Progenitor cell of endocrine pancreas (in vitro differentiated cells): ENCODE measurements around the gene ZNF641. TPM values are rescaled to one million over a fixed set of nuclear protein-coding genes. Genes with fewer than 3 reads are reported as not detected.
"Not testable (repeated sequence)": the region's sequence is repeated elsewhere in the genome, so short reads cannot be mapped to it uniquely, and the experiment has no call there.

Experiments
- DNase-seq: peaks from one replicate; pipeline ENCODE4 v3.0.0; 2021; ENCODE audit warnings: low spot score; ENCODE audit not compliant: unreplicated experiment
- H3K27ac Mint-ChIP-seq: 2 replicates; pipeline ENCODE4 v1.8.0; 2021; ENCODE audit warnings: mild to moderate bottlenecking, moderate library complexity, mixed read lengths
- H3K27me3 Mint-ChIP-seq: 2 replicates; pipeline ENCODE4 v1.8.0; 2021; ENCODE audit warnings: mixed read lengths
- H3K36me3 Mint-ChIP-seq: 2 replicates; pipeline ENCODE4 v1.8.0; 2022; ENCODE audit warnings: mixed read lengths; ENCODE audit not compliant: insufficient read depth
- H3K4me1 Mint-ChIP-seq: 2 replicates; pipeline ENCODE4 v1.8.0; 2021; ENCODE audit warnings: low read depth, mixed read lengths
- H3K4me3 Mint-ChIP-seq: 2 replicates; pipeline ENCODE4 v1.8.0; 2021; ENCODE audit warnings: low read depth, mild to moderate bottlenecking, moderate library complexity, mixed read lengths
- H3K9me3 Mint-ChIP-seq: 2 replicates; pipeline ENCODE4 v1.8.0; 2021; ENCODE audit warnings: low read depth, mixed read lengths
- total RNA-seq: library from RNA; stranded (reverse); gene quantifications from 2 replicates; pipeline ENCODE4 v1.2.1, GENCODE V29; 2021
- TF ChIP-seq, protein P1 (sequence below): fragments of 200-600 bp; sonication (generic); IDR thresholded peaks from one replicate; pipeline ENCODE4 v1.5.0; 2021; ENCODE audit warnings: antibody characterized with exemption, mild to moderate bottlenecking; ENCODE audit not compliant: unreplicated experiment

ZNF641 gene
- total RNA-seq, 1 donor from 2014 or later, result 34.2 TPM

DNA sequence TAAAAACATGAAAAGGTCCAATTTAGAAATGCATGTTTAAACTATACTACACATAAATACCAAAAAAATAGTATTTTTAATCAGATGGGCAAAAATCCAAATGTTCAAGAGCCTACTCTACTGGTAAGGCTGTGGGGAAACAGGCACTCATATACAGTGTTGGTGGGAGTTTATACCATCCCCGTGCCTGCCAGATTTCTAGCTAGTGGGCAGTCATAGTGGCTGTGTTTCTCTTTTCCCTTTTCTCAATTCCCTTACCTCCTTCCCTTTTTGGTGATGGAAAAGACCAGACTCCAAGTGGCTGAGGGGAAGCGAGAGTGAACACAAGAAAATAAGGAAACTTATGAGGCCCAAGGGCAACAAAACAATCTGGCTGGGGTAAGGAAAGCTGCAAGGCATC lies 14.7 kb downstream of the ZNF641 start:
- no peak for DNase-seq
- Mint-ChIP-seq H3K9me3 (no peaks in the 10 kb centered on the region), H3K36me3 (peaks cover 4% of the 10 kb centered on the region), H3K4me1 (no peaks in the 10 kb centered on the region), H3K27me3 (peaks cover 2% of the 10 kb centered on the region), H3K4me3 (no peak overlapping the region), H3K27ac (no peak overlapping the region)
- TF ChIP-seq, protein P1, sequence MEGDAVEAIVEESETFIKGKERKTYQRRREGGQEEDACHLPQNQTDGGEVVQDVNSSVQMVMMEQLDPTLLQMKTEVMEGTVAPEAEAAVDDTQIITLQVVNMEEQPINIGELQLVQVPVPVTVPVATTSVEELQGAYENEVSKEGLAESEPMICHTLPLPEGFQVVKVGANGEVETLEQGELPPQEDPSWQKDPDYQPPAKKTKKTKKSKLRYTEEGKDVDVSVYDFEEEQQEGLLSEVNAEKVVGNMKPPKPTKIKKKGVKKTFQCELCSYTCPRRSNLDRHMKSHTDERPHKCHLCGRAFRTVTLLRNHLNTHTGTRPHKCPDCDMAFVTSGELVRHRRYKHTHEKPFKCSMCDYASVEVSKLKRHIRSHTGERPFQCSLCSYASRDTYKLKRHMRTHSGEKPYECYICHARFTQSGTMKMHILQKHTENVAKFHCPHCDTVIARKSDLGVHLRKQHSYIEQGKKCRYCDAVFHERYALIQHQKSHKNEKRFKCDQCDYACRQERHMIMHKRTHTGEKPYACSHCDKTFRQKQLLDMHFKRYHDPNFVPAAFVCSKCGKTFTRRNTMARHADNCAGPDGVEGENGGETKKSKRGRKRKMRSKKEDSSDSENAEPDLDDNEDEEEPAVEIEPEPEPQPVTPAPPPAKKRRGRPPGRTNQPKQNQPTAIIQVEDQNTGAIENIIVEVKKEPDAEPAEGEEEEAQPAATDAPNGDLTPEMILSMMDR, result no peak

DNA sequence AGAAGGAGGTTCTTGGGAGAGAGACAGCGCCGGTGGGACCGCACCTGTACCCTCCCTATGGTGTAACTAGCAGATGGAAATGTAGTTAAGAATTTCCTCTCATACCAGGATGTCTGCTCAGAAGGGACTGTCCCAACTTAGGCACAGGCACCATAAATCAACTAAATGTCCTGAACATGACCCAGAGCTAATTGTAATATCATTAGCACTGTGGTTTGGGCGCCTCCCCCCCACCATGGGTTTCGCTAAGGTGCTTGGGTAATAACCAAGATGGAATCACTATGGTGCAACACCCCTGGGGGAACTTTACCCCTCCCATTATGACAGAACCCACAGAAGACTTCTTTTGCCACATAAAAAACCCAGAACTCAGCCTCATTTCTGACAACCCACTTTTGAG lies 15.9 kb downstream of the ZNF641 start:
- DNase-seq, result no peak
- Mint-ChIP-seq H3K4me1 (no peaks in the 10 kb centered on the region), H3K4me3 (no peak overlapping the region), H3K27me3 (peaks cover 4% of the 10 kb centered on the region), H3K27ac (no peak overlapping the region), H3K9me3 (no peaks in the 10 kb centered on the region), H3K36me3 (peaks cover under 1% of the 10 kb centered on the region)
- TF ChIP-seq, protein P1, result no peak

DNA sequence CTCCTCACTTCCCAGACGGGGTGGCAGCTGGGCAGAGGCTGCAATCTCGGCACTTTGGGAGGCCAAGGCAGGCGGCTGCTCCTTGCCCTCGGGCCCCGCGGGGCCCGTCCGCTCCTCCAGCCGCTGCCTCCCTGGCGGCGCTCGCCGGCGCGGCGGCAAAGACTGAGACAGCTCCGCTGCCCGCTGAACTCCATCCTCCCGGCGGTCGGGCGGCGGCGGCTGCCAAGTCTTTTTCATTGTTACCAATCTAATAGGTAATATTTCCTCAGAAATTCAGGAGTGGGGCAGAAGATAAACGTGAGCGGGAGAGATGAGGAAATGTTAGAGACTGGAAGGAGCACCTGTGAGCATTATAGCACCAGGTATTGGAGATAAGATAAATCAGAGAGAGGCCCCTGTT lies 17.0 kb downstream of the ZNF641 start:
- H3K27me3 Mint-ChIP-seq, H3K36me3 Mint-ChIP-seq: not testable (repeated sequence)

DNA sequence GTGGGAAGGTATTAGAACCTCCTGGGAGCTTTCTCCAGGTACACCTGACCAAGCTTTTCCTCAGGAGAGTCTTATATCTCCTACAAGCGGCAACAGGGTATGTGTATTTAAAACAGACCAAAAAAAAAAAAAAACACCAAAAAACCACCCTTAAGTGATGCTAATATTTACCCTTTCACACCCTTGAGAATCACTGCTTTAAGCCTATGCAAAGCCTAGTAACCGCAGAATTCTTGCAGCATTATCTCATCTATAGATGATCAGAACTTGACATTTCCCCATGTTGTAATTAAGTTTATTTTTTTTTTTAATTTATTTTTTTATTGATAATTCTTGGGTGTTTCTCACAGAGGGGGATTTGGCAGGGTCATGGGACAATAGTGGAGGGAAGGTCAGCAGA lies 19.3 kb downstream of the ZNF641 start:
- no peak for DNase-seq
- no peaks in the 10 kb centered on the region for H3K36me3 Mint-ChIP-seq
- peaks cover 9% of the 10 kb centered on the region for H3K27me3 Mint-ChIP-seq
- no peaks in the 10 kb centered on the region for H3K4me1 Mint-ChIP-seq
- H3K9me3 Mint-ChIP-seq, result peaks cover 8% of the 10 kb centered on the region
- H3K27ac Mint-ChIP-seq, result no peak overlapping the region
- TF ChIP-seq, protein P1, result no peak
- H3K4me3 Mint-ChIP-seq, result no peak overlapping the region

More for the DNA sequence above, 17.0 kb downstream of the ZNF641 start:
- not testable (repeated sequence) for H3K4me1 Mint-ChIP-seq, H3K9me3 Mint-ChIP-seq, H3K27ac Mint-ChIP-seq, H3K4me3 Mint-ChIP-seq, DNase-seq

DNA sequence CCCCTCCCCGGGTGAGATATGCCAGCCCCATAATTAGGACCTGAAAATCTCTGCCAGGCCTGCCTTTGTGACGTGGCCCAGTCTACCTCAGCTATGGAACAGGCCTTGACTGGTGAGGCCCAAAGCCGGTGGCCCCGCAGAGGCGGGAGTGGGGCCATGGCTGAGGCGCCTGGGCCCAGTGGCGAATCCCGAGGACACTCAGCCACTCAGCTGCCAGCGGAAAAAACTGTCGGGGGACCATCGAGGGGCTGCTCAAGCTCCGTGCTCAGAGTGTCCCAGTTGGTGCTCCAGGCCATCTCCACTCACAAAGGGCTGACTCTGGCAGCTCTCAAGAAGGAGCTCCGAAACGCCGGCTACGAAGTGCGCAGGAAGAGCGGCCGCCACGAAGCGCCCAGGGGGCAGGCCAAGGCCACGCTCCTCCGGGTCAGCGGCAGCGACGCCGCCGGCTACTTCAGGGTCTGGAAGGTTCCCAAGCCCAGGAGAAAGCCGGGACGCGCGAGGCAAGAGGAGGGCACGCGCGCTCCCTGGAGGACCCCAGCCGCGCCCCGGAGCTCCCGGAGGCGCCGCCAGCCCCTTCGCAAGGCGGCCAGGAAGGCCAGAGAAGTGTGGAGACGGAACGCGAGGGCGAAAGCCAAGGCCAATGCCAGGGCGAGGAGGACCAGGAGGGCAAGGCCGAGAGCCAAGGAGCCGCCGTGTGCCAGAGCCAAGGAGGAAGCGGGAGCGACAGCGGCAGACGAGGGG lies 21.4 kb downstream of the ZNF641 start:
- TF ChIP-seq, protein P1, result no peak
- H3K27ac Mint-ChIP-seq, result no peak overlapping the region
- no peak for DNase-seq
- peaks cover 16% of the 10 kb centered on the region for H3K27me3 Mint-ChIP-seq
- H3K36me3 Mint-ChIP-seq, result peaks cover 3% of the 10 kb centered on the region
- H3K4me1 Mint-ChIP-seq, result no peaks in the 10 kb centered on the region
- H3K4me3 Mint-ChIP-seq, result no peak overlapping the region
- H3K9me3 Mint-ChIP-seq, result peaks cover 14% of the 10 kb centered on the region

DNA sequence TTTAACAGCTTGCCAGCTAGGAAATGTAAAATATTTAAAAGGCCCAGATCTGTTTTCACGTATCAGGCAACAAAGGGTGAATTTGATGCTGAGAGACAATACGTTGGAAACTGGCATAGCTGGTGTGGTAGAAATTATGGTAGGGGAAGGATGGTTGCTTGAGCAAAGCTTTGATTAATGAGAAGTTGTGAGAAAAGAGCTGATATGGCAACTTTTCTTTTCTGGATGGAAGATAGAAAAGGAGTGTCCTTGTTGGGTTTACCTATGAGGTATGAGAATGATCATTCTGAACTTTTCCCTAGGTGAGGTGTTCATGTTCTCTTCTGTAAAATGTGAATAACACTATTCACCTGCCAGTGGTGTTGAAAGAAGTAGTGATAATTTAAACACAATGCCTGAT lies 34.2 kb downstream of the ZNF641 start:
- no peak overlapping the region for H3K4me3 Mint-ChIP-seq
- peaks cover 13% of the 10 kb centered on the region for H3K27me3 Mint-ChIP-seq
- H3K9me3 Mint-ChIP-seq, result no peaks in the 10 kb centered on the region
- no peaks in the 10 kb centered on the region for H3K4me1 Mint-ChIP-seq
- TF ChIP-seq, protein P1, result no peak
- DNase-seq, result no peak
- no peaks in the 10 kb centered on the region for H3K36me3 Mint-ChIP-seq
- H3K27ac Mint-ChIP-seq, result no peak overlapping the region
